ENCODE results near the gene ABCB9. TPM values are rescaled to one million over a fixed set of nuclear protein-coding genes. Genes with fewer than 3 reads are reported as not detected.

Gene ABCB9
- total RNA-seq, 1 experiment from 2014 or later, result 4.6 TPM

DNA sequence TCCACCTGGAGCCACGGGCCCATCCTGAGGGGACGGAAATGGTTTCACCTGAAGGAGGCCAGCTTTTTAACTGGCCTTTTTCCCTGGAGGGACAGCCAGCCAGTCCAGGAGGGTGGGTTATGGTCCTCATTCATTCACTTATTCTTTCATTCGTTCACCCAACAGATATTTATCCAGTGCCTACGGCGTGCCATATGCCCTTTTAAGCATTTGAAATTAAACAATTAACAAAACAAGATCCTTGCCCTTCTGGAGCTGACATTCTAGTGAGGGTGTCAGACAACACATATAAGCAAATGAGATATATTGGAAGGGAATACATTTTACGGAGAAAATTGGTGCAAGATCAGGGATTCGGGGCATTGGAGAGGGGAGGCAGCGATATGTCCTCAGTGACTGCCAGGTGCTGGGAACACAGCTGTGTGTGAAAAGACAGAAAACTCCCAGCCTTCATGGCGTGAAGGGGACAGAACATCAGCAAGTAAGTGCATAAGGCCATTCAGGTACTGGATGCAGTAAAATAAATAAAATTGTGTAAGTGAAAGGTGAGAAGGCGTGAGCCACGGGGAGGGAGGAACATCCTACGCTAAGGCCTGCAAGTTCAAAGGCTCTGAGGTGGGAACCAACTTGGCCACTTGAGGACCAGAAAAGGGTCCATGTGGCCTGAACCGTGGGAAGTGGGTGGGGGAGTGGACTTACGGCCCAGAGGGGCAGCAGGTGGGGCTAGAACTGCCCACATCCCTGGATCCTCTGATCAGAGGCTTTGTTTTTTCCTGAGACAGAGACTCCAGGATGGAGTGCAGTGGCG lies 684 bp upstream of the ABCB9 start:
- no peak overlapping the region for H2BK15ac ChIP-seq (ENCODE audit: low read depth, low read length)
- peaks cover 6% of the 10 kb centered on the region for H3K23me2 ChIP-seq (ENCODE audit: insufficient read length, low read depth, low read length, poor library complexity, severe bottlenecking)
- TF ChIP-seq, protein P1, sequence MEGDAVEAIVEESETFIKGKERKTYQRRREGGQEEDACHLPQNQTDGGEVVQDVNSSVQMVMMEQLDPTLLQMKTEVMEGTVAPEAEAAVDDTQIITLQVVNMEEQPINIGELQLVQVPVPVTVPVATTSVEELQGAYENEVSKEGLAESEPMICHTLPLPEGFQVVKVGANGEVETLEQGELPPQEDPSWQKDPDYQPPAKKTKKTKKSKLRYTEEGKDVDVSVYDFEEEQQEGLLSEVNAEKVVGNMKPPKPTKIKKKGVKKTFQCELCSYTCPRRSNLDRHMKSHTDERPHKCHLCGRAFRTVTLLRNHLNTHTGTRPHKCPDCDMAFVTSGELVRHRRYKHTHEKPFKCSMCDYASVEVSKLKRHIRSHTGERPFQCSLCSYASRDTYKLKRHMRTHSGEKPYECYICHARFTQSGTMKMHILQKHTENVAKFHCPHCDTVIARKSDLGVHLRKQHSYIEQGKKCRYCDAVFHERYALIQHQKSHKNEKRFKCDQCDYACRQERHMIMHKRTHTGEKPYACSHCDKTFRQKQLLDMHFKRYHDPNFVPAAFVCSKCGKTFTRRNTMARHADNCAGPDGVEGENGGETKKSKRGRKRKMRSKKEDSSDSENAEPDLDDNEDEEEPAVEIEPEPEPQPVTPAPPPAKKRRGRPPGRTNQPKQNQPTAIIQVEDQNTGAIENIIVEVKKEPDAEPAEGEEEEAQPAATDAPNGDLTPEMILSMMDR (conservative IDR thresholded peaks at IDR 0.05), result no peak
- H3K4me2 ChIP-seq (ENCODE audit: insufficient read depth, insufficient read length, low read length), result no peak overlapping the region
- H3K4me1 ChIP-seq (ENCODE audit: insufficient read depth, low read length), result no peaks in the 10 kb centered on the region
- no peak overlapping the region for H3K27ac Mint-ChIP-seq
- H3K56ac ChIP-seq (ENCODE audit: insufficient read length, low read depth, low read length), result no peak overlapping the region
- no peaks in the 10 kb centered on the region for H3K9me3 ChIP-seq (ENCODE audit: control insufficient read depth, low read depth, low read length)
- no peak overlapping the region for H4K8ac ChIP-seq (replicated peaks; ENCODE audit: insufficient read length, low read depth, low read length)
- H4K20me1 ChIP-seq (ENCODE audit: control insufficient read depth, insufficient read depth, insufficient read length), result no peaks in the 10 kb centered on the region
- H2AK5ac ChIP-seq (ENCODE audit: insufficient read length, low read length), result no peak overlapping the region
- H2BK12ac ChIP-seq (ENCODE audit: insufficient read length, low read depth, low read length), result no peak overlapping the region
- no peak overlapping the region for H2AFZ ChIP-seq (ENCODE audit: low read length)
- no peak overlapping the region for H3K4ac ChIP-seq (ENCODE audit: low read depth, low read length)
- H3K9ac ChIP-seq (ENCODE audit: extremely low read depth, insufficient read length, low read length), result no peak overlapping the region
- no peak overlapping the region for H3K18ac ChIP-seq (ENCODE audit: insufficient read length, low read depth, low read length)
- peaks cover 23% of the 10 kb centered on the region for H3K27me3 Mint-ChIP-seq (ENCODE audit: low read depth)
- no peaks in the 10 kb centered on the region for H3K27me3 ChIP-seq (ENCODE audit: insufficient read depth, low read length)
- no peaks in the 10 kb centered on the region for H3K79me2 ChIP-seq (ENCODE audit: insufficient read depth, low read length)
- peaks cover 5 to 17% of the 10 kb centered on the region in 2 experiments for H3K4me1 Mint-ChIP-seq
- no peak overlapping the region for H3K14ac ChIP-seq (ENCODE audit: insufficient read depth, low read length)
- H3K27ac ChIP-seq (ENCODE audit: insufficient read length, low read depth, low read length), result no peak overlapping the region
- no peaks in the 10 kb centered on the region for H3K9me3 Mint-ChIP-seq
- no peak overlapping the region for H3T11ph ChIP-seq (ENCODE audit: low read length)
- no peaks in the 10 kb centered on the region for H3K79me1 ChIP-seq (ENCODE audit: insufficient read depth, low read depth, low read length, poor library complexity, severe bottlenecking)
- H2BK5ac ChIP-seq (ENCODE audit: insufficient read length, low read length), result no peak overlapping the region
- H2BK20ac ChIP-seq (ENCODE audit: low read depth, low read length, poor library complexity, severe bottlenecking), result no peak overlapping the region
- DNase-seq, result no peak
- peak overlapping the region; percentile 11 to 24; a peak in 3 of 5 replicates for H3K4me3 Mint-ChIP-seq
- no peak overlapping the region for H2BK120ac ChIP-seq (ENCODE audit: low read depth, low read length, poor library complexity, severe bottlenecking)
- H4K5ac ChIP-seq (ENCODE audit: insufficient read length, low read depth, low read length), result no peak overlapping the region
- WGBS (ENCODE audit: extremely low coverage, insufficient read length, low lambda C conversion rate), result no CpG with 5 or more reads among the region's 15 CpGs
- H3K36me3 Mint-ChIP-seq (ENCODE audit: insufficient read depth in 1 of 3, low read depth in 3 of 3), result no peaks in the 10 kb centered on the region
- no peak overlapping the region for H4K91ac ChIP-seq (ENCODE audit: insufficient read length, low read depth, low read length)
- H3K23ac ChIP-seq (ENCODE audit: insufficient read length, low read depth, low read length), result no peak overlapping the region
